ENCODE measurements around the gene GHRHR. TPM values are rescaled to one million over a fixed set of nuclear protein-coding genes. Genes with fewer than 3 reads are reported as not detected.

GHRHR gene
- total RNA-seq, 1 donor from 2014 or later = not detected

DNA sequence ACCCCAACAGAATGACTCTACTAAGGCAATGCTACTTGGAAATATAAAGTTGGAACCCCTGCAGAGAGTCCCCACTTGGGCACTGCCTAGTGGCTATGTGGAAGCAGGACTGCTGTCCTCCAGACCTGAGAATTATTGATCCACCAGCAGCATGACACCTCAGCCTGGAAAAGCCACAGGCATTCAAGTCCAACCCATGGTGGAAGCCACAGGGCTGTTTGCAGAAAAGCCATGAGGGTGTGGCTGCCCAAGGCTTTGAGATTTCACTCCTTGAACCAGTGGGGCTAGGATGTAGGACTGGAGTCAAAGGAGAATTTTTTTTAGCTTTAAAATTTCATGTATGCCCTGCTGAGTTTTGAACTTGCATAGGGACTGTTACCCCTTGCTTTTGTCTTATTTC lies 13.6 kb upstream of the GHRHR start:
- Mint-ChIP-seq H3K4me3 (ENCODE audit: low read depth) (no peak overlapping the region), H3K27me3 (peaks cover 7% of the 10 kb centered on the region), H3K27ac (no peak overlapping the region), H3K9me3 (ENCODE audit: low read depth) (peaks cover 22% of the 10 kb centered on the region), H3K4me1 (ENCODE audit: low read depth) (peaks cover 6% of the 10 kb centered on the region), H3K36me3 (ENCODE audit: insufficient read depth) (no peaks in the 10 kb centered on the region)
- DNase-seq (ENCODE audit: low spot score, unreplicated experiment) = no peak
- TF ChIP-seq, protein P1, sequence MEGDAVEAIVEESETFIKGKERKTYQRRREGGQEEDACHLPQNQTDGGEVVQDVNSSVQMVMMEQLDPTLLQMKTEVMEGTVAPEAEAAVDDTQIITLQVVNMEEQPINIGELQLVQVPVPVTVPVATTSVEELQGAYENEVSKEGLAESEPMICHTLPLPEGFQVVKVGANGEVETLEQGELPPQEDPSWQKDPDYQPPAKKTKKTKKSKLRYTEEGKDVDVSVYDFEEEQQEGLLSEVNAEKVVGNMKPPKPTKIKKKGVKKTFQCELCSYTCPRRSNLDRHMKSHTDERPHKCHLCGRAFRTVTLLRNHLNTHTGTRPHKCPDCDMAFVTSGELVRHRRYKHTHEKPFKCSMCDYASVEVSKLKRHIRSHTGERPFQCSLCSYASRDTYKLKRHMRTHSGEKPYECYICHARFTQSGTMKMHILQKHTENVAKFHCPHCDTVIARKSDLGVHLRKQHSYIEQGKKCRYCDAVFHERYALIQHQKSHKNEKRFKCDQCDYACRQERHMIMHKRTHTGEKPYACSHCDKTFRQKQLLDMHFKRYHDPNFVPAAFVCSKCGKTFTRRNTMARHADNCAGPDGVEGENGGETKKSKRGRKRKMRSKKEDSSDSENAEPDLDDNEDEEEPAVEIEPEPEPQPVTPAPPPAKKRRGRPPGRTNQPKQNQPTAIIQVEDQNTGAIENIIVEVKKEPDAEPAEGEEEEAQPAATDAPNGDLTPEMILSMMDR (IDR thresholded peaks at IDR 0.05; ENCODE audit: unreplicated experiment) = no peak

DNA sequence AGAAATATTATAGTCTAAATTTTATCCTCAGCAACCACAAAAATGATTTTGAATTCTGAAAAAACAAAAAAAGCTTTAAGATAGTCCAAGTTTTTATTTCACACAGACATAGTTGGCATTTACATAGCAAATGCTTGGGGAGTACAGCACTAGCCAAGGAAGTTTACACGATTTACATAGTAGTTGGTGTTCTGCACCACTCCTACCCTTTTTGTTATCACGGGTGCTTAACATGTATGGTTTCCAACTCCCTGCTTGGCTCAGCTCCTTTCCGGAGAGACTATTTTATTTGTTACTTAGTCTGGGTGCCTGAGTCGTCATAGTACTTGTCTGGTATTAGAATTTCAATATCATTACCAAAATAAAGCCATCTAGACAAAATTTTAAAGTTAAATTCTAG lies 8.8 kb upstream of the GHRHR start:
- Mint-ChIP-seq H3K27ac (no peak overlapping the region), H3K4me1 (ENCODE audit: low read depth) (peaks cover 1% of the 10 kb centered on the region), H3K9me3 (ENCODE audit: low read depth) (peaks cover 28% of the 10 kb centered on the region), H3K27me3 (peaks cover 4% of the 10 kb centered on the region), H3K4me3 (ENCODE audit: low read depth) (no peak overlapping the region), H3K36me3 (ENCODE audit: insufficient read depth) (no peaks in the 10 kb centered on the region)
- DNase-seq (ENCODE audit: low spot score, unreplicated experiment) = no peak
- TF ChIP-seq, protein P1 (IDR thresholded peaks at IDR 0.05; ENCODE audit: unreplicated experiment) = no peak

DNA sequence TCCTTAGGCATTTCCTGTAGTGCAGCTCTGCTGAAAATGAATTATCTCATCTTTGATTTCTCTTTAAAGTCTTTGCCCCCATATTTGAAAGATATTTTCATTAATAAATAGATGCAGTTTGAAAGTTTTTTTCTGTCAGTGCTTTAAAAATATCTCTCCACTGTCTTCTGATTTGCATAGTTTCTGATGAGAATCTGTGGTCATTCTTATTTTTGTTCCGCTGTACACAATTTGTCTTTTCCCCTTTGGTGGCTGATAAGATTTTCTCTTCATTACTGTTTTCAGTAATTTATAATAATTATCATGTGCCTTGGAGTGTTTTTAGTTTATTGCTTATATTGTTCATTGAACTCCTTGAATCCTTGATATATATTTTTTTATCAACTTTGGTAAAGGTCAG lies 7.0 kb upstream of the GHRHR start:
- DNase-seq (ENCODE audit: low spot score, unreplicated experiment) = no peak
- no peak overlapping the region for H3K27ac Mint-ChIP-seq
- H3K27me3 Mint-ChIP-seq = peaks cover 4% of the 10 kb centered on the region
- peaks cover 20% of the 10 kb centered on the region for H3K9me3 Mint-ChIP-seq (ENCODE audit: low read depth)
- no peaks in the 10 kb centered on the region for H3K36me3 Mint-ChIP-seq (ENCODE audit: insufficient read depth)
- H3K4me3 Mint-ChIP-seq (ENCODE audit: low read depth) = no peak overlapping the region
- H3K4me1 Mint-ChIP-seq (ENCODE audit: low read depth) = no peaks in the 10 kb centered on the region
- TF ChIP-seq, protein P1 (IDR thresholded peaks at IDR 0.05; ENCODE audit: unreplicated experiment) = no peak

DNA sequence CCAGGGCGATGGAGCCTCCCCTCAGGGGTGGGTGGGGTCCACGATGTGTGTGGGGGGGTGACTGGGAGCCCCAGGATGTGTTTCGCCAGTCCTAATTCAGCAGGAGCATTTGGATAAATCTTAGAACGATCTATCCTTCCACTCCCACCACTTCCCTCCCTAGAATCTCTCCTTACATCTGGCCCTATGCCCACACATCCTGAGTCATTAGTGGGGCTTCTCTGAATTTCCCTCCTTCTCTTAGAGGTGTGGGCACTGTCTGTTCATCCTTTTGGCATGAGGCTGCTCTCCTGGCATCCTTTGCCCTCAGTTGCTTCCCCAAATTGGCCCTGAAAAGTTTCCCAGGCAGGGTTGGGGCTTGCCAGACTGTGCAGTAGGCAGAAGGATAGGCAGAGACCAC lies 1.6 kb downstream of the GHRHR start:
- Mint-ChIP-seq H3K27me3 (peaks cover 33% of the 10 kb centered on the region), H3K36me3 (ENCODE audit: insufficient read depth) (no peaks in the 10 kb centered on the region), H3K9me3 (ENCODE audit: low read depth) (no peaks in the 10 kb centered on the region), H3K4me3 (ENCODE audit: low read depth) (no peak overlapping the region), H3K4me1 (ENCODE audit: low read depth) (no peaks in the 10 kb centered on the region), H3K27ac (no peak overlapping the region)
- no peak for DNase-seq (ENCODE audit: low spot score, unreplicated experiment)
- TF ChIP-seq, protein P1 (IDR thresholded peaks at IDR 0.05; ENCODE audit: unreplicated experiment) = no peak

DNA sequence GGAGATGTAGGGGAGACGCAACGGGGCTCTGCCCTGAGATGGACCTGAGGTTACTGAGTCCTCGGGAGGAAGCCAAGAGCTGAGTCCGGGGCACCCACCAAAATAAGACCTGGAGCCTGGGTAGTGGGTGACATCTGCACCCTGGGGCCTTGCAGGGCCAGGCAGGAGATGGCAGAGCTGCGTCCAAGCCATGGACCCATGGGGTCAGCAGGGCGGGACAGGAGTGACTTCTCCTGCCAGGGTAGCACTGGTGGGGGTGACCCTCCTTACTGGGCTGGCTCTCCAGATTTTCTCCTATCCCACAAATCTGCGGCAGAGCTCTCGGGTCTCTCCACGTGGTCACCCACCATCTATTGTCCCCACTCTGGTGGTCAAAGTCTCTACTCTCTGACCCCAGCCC lies 2.1 kb downstream of the GHRHR start:
- TF ChIP-seq, protein P1 (IDR thresholded peaks at IDR 0.05; ENCODE audit: unreplicated experiment) = no peak

More for the DNA sequence above, 2.1 kb downstream of the GHRHR start:
- no peak for DNase-seq (ENCODE audit: low spot score, unreplicated experiment)
- Mint-ChIP-seq H3K27me3 (peaks cover 36% of the 10 kb centered on the region), H3K4me3 (ENCODE audit: low read depth) (no peak overlapping the region), H3K27ac (no peak overlapping the region), H3K4me1 (ENCODE audit: low read depth) (no peaks in the 10 kb centered on the region), H3K36me3 (ENCODE audit: insufficient read depth) (no peaks in the 10 kb centered on the region), H3K9me3 (ENCODE audit: low read depth) (no peaks in the 10 kb centered on the region)

All from progenitor cell of endocrine pancreas (in vitro differentiated cells).